NB4 (cell line): Measurements from ENCODE around the gene PPIL6.

Experiments used
- DNase-seq: peaks from one replicate; pipeline ENCODE4 v3.0.0; 2010; ENCODE audit warnings: low read depth
- H3K4me3 ChIP-seq: one replicate; pipeline ENCODE4 v1.5.1; 2011; ENCODE audit warnings: mild to moderate bottlenecking, low read depth, low read length, moderate library complexity
- MYC ChIP-seq: IDR thresholded peaks from 2 replicates; pipeline ENCODE4 v1.6.1; 2011; ENCODE audit warnings: low read depth, low read length
- POLR2A ChIP-seq: IDR thresholded peaks from 2 replicates; pipeline ENCODE4 v1.6.1; 2011; ENCODE audit warnings: mild to moderate bottlenecking; ENCODE audit not compliant: insufficient read length; ENCODE audit errors: extremely low read depth
- TF ChIP-seq, protein P1 (sequence below): IDR thresholded peaks from 2 replicates; pipeline ENCODE4 v1.6.1; 2011; ENCODE audit warnings: low read depth, low read length
- TF ChIP-seq, protein P2 (sequence below): IDR thresholded peaks from one replicate; pipeline ENCODE4 v1.5.1; 2012; ENCODE audit warnings: low read depth, low read length

Gene PPIL6

DNA sequence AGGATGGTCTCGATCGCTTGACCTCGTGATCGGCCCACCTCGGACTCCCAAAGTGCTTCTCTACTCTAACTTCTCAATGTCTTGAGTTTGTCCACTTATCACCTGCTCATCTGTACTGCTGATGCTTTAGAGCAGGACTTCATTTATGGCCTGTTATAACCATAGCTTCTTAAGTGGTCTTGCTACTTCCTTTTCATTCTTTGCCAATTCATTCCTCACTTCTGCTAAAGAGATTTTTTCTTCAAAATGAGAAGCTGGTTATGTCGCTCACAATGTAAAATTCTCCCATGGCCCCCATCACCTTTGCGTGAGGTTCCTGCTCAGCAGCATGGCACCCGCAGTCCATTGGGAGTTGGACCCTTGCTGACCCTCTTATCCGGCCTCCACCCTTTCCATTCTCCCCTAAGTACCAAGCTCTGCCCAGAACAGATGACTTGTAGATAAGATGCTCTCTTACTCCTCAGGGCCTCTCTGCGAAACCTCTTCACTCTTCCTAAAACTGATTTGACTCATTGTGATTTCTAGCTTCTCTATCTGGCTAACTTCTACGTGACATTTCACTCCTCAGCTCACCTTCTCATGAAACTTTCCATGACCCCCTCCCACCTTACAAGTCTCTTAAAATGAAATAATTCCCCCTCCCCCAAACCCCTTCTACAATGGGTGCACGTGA is 44.2 kb downstream of the PPIL6 start:
- H3K4me3 ChIP-seq = no peak overlapping the region
- no peak for DNase-seq
- TF ChIP-seq, protein P1, sequence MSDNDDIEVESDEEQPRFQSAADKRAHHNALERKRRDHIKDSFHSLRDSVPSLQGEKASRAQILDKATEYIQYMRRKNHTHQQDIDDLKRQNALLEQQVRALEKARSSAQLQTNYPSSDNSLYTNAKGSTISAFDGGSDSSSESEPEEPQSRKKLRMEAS = no peak
- TF ChIP-seq, protein P2, sequence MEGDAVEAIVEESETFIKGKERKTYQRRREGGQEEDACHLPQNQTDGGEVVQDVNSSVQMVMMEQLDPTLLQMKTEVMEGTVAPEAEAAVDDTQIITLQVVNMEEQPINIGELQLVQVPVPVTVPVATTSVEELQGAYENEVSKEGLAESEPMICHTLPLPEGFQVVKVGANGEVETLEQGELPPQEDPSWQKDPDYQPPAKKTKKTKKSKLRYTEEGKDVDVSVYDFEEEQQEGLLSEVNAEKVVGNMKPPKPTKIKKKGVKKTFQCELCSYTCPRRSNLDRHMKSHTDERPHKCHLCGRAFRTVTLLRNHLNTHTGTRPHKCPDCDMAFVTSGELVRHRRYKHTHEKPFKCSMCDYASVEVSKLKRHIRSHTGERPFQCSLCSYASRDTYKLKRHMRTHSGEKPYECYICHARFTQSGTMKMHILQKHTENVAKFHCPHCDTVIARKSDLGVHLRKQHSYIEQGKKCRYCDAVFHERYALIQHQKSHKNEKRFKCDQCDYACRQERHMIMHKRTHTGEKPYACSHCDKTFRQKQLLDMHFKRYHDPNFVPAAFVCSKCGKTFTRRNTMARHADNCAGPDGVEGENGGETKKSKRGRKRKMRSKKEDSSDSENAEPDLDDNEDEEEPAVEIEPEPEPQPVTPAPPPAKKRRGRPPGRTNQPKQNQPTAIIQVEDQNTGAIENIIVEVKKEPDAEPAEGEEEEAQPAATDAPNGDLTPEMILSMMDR = no peak
- TF ChIP-seq POLR2A (no peak), MYC (no peak)

DNA sequence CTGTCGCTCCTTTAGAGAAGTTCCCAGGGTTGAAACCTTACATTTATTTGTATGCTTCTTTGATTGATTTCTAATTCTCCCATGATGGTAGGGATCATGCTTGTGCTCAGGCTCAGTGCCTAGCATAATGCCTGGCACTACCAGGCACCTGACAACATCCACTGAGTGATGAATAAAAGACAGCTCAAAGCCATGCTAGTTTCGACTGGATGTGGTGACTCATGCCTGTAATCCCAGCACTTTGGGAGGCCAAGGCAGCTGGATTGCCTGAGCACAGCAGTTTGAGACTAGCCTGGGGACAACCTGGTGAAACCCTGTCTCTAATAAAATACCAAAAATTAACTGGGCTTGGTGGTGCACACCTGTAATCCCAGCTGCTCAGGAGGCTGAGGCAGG is 46.5 kb downstream of the PPIL6 start:
- no peak for DNase-seq
- TF ChIP-seq, protein P2 = no peak
- TF ChIP-seq MYC (no peak), POLR2A (no peak)
- TF ChIP-seq, protein P1 = no peak
- no peak overlapping the region for H3K4me3 ChIP-seq

DNA sequence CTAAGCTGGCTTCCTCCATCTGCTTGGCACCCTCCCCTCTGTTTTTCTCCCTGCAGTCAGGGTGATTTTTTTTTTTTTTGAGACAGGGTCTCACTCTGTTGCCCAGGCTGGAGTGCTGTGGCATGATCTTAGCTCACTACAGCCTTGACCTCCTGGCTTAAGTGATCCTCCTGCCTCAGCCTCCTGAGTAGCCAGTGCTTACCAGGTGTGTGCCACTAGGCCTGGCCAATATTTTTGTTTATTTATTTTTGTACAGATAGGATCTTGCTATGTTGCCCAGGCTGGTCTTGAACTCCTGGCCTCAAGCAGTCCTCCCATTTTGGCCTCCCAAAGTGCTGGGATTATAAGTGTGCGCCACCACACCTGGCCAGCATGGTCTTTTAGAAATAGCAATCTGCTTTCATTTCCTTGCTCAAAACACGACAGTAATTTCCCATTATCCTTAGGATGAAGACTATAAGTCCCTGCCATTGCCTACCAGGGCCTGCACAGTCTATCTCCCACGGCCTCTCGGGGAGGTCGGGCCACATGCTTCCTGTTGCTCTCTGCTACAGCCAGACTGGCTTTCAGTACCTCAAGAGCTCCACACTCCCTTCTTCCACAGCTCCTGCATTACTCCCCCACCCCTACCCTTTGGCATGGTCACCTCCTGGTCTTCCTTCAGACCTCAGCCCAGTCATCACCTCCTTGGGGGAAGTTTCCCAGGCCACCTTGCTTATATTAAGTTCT is 47.1 kb downstream of the PPIL6 start:
- TF ChIP-seq, protein P2 = no peak
- TF ChIP-seq MYC (no peak), POLR2A (no peak)
- TF ChIP-seq, protein P1 = no peak
- H3K4me3 ChIP-seq = no peak overlapping the region
- no peak for DNase-seq

DNA sequence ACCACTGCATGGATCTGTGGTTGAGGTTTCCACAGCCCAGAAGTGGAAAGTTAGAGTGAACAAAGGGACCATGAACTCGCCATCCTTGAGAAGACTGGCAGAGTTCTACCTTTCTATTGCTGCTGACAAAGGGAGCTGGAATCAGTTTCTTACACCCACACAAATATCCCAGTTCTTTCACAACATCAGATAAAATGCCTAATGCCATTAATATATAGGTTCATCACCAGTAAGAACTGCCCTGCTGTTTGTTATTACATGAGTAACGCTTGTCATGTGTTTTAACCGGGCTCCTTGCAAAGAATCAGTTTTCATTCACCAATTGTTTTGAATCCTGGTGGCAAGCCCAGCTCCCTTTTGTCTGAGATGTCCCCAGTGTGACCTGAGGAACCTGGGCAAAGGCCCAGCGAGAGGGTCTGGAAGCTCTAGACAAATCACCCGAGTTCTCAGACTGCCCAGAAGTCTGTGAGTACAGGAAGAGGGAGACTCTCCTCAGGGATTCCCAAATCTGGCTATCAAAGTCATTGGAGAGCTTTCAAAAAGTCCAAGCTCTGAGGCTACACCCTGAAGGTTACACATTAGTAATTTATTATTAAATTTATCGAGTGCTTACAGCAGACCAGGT is 50.7 kb downstream of the PPIL6 start:
- TF ChIP-seq, protein P2 = no peak
- TF ChIP-seq, protein P1 = no peak
- TF ChIP-seq MYC (no peak), POLR2A (no peak)
- no peak for DNase-seq
- H3K4me3 ChIP-seq = no peak overlapping the region

DNA sequence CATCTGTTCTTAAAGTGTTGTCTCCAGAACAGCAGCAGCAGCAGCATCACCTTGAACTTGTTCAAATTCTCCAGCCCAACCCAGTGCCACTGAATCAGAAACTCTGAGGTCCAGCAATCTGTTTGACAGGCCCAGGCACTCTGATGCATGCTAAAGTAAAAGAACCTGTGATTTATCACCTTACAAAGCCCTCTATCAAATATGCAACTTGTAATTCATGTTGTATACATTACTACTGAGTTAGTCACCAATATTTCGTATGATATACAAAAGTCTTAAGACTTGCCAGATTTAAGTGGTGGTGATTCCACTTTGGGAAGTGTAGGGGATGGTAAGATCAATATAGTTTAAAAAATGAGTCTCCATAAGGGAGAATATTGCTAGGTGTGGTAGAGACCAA is 52.2 kb downstream of the PPIL6 start:
- no peak for DNase-seq
- TF ChIP-seq, protein P1 = no peak
- no peak for TF ChIP-seq POLR2A
- TF ChIP-seq MYC = no peak
- TF ChIP-seq, protein P2 = no peak
- no peak overlapping the region for H3K4me3 ChIP-seq
